NOMO-1 treated with dmso at 0.1 percent for 144 hours (cell line): ENCODE results near the gene DTL.

Source experiments
- DNase-seq: peaks from one replicate; lab custom pipeline; 2025; ENCODE audit not compliant: unreplicated experiment; lab: John Stamatoyannopoulos, UW

DTL gene

DNA sequence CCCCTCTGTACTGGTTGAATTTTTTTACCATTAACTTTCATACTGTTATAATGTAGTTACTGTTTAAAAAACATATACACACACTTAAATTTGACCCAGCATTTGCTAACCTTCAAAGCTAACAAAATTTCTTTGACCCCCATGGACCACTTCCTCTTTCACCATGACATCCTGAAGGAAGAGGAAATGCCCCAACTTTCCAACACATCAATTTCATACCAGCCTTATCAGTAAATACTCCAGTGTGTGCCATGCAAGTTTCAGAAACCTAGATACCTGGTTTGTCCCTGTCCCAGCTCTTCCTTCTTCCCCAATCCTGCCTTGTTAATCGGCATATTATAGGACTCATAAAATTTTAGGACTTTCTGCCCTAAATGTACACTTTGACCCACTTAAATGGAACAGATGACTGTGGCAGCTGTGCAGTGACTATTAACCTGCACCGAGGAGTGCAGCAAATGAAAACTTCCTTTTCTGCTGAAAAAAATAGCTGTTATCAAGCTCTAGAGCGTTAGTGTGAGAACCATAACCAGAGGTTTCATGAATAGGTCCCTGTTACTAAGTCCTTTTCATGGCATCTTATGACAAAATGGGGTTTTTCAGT, 54.1 kb downstream of the DTL start:
- no peak for DNase-seq

DNA sequence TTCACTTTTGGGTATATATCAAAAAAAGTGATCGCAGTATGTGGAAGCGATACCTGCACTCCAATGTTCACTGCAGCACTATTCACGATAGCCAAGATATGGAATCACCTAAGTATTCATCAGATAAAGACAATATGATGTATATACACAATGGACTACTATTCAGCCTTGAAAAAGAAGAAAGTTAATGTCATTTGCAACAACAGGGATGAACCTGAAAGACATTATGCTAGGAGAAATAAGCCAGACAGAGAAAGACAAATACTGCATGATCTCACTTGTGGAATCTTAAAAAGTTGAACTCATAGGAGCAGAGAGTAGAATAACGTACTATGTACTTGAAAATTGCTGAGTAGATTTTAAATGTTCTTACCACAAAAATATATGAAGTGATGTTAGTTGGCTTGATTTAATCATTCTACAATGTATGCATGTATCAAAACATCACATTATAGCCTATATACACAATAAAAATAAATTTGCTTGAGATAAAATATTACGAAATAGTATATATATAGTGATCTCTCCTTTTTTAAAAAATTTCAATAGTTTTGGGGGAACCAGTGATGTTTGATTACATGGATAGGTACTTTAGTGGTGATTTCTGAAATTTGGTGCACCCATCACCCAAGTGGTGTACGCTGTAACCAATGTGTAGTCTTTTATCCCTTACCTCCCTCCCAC, 56.0 kb downstream of the DTL start:
- DNase-seq = no peak

DNA sequence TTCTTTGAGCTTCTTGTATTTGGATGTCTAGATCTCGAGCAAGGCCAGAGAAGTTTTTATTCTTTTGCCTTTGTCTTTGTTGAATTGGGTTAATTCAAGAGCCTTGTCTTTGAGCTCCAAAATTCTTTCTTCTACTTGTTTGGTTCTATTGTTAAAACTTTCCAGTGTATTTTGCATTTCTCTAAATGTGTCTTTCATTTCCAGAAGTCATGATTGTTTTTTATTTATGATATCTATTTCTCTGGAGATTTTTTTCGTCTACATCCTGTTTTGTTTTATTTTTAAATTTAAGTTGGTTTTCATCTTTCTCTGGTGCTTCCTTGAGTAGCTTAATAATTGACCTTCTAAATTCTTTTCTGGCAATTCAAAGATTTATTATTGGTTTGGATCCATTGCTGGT, 61.8 kb downstream of the DTL start:
- DNase-seq = no peak

GRCh38 chr1:212098310-212098709, 62.8 kb downstream of the DTL start:
- DNase-seq = no peak

GRCh38 chr1:212098771-212099170, 63.2 kb downstream of the DTL start:
- DNase-seq = no peak

GRCh38 chr1:212101251-212101650, 65.7 kb downstream of the DTL start:
- no peak for DNase-seq

GRCh38 chr1:212101735-212102134, 66.2 kb downstream of the DTL start:
- DNase-seq = no peak

DNA sequence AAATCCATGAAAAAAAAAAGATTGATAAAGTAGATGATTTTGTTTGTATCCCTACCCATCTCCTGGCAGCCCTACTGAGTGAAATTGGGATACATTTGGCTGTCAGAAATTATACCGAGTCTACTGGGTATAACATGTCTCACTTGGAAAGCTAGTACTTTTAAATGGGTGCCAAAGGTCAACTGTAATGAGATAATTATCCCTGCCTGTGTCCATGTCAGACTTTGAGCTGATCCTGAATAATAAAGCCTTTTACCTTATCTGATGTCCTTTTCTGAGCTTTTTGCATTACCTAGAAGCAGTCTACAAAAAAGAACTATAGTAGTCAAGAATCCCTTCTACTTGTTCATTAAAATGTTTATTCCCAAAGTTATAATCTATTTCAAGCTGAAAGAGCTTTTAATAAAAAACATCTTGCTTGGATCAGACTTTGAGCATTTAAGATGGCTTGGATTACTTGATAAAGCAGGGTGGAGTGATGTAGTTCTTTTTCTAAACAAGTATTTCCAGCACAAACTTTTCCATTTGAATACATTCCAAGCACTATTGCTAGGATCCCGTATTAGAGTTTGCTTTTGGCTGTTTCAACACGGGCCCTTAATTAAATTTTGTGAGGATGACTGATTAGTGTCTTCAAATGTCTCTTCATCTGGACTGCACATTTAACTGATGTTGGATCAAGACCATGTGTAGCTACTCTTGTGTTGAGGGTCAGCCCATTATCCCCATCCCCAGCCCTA, 69.2 kb downstream of the DTL start:
- no peak for DNase-seq

DNA sequence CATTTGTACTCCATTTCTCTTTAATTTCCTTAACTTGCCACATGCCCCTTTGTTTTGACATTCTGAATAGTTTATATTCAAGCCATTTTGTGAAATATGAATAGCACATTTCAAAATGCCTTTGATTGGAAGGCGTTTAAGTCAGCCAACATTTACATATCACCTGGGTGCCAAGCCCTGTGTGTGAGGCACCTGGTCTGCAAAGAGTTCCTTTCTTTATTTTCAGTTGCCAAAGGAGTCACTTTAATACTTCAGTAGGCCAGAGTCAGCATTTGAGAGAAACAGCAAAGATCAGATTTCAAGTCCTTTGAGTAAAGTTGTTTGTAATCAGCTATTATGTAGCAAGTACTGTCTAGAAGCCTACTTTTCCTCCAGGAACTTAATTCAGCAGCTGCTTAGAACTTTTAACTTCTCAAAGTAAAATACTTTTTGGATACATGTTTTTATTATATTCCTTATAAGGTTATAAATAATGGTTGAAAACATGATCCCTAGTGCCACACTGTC, 70.8 kb downstream of the DTL start:
- no peak for DNase-seq

- DNase-seq = no peak
Observed at GRCh38 chr1:212107481-212107880, 71.9 kb downstream of the DTL start.

GRCh38 chr1:212108187-212108586, 72.6 kb downstream of the DTL start:
- no peak for DNase-seq

DNA sequence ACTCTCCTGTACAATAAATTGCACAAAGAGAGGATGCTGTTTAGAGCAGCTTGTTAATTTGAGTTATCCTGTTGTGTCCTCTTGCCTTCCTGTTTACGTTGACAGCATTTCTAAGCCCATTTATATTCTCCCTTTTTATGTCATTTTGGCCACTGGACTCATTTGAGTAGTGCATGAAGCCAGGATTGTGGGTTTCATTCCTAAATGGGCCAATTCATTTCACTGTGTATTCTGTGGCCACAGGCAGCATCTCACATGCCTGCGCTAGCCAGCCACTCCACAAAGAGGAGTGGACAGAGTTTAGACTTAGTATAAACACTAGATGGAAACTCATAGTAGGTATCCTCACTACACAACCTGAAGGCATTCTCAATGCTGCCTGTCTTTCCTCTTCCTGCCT, 73.4 kb downstream of the DTL start:
- DNase-seq = no peak

- DNase-seq = no peak
Observed at GRCh38 chr1:212109728-212110127, 74.2 kb downstream of the DTL start.

- no peak for DNase-seq
Observed at GRCh38 chr1:212110617-212111016, 75.1 kb downstream of the DTL start.

DNA sequence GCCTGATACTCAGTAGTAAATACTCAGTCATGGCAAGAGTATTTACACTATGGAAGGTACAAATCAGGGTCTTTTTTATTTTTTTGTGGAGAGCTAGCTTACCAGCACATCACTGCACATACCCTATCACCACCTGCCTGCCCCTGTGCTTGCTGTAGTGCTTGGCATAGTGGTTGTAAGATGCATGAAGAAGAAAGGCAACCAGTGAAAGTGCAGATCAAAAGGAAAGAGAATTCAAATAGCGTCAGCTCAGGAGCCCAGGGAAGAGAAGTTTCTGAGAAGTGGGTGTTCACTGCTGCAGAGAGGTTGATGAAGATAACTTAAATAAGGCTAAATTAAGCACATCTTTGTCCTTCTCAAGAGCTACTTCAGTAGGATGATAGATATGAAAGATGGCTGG, 76.0 kb downstream of the DTL start:
- no peak for DNase-seq

DNA sequence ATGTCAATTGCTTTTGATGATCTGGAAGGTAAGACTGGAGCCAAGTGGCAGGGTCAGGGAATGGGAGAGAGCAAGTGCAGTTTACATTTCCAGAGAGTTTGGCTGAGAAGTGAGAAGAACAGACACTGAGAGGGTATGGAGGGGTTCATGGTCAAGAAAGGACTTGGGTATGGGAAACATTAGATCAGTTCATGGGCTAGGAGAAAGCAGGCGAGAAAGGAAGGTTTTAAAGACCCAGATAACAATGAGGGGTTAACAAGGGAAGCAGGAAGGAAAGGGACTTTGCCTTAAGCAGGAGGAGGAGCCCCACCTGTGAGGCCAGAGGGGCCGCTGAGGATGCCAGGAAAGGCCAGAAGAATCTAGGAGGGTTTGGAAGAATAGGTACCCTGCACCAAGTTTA, 78.2 kb downstream of the DTL start:
- DNase-seq = no peak

- DNase-seq = no peak
Observed at GRCh38 chr1:212118167-212118871, 82.8 kb downstream of the DTL start.

DNA sequence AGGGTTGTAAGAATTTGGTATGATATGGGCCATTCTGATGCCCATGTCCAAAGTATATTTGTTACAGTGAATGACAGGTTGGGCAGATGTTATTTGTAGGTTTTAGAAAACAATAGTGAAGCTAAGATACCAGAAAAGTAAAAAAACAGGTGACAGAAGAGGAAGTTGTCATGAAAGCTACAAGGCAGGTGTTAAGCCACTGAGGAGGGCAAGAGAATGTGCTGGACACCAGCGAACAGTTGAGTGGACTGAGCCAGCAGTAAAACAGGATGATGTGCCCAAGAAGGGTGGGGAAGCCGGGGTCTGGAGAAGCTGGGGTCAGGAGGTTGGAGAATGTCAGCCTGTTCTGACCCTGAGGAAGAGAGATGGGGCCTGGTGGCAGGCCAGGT, 83.3 kb downstream of the DTL start:
- DNase-seq = no peak

GRCh38 chr1:212119397-212119837, 83.9 kb downstream of the DTL start:
- no peak for DNase-seq

DNA sequence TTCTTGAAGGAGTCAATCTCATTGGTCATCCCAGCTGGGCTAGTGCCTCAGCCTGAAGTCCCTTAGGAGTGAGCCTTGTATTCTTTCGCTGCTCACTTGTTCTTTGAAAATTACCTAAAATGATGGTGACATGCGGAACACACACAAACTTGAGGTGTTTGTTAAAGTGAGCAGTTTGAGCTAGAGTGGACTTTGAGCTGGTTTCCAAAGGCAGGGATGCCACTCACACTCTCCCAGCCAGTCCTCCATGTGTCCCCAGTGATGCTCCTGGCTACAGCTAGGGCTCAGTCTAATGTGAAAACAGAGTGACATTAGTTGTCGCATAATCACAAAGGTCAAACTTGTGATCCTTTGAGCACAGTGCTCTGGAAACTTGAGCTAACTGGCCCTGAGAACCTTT, 84.3 kb downstream of the DTL start:
- no peak for DNase-seq

DNA sequence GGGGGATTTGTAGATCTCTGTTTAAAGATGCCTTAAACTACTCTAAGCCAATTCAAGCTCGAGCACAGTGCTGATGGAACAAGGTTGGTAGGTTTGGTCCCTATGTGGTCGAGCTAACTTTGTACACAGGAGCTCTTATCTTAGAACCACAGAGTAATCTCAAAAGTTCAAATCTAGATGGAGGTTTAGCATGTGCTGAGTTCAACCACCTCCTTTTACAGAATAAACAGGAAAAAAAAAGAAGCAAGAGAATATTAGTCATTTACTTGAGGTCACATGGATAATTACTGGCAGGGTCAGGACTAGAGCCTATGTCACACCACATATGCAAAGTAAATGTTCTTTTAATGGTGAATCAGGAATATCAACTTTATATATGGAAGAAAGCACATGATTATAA, 86.2 kb downstream of the DTL start:
- no peak for DNase-seq
